Measurements from ENCODE around the gene SMARCB1. TPM values are rescaled to one million over a fixed set of nuclear protein-coding genes. Genes with fewer than 3 reads are reported as not detected.

The SMARCB1 gene
- total RNA-seq, 3 donors from 2014 or later = 34.6 to 60.2 (median 50.1) TPM

DNA sequence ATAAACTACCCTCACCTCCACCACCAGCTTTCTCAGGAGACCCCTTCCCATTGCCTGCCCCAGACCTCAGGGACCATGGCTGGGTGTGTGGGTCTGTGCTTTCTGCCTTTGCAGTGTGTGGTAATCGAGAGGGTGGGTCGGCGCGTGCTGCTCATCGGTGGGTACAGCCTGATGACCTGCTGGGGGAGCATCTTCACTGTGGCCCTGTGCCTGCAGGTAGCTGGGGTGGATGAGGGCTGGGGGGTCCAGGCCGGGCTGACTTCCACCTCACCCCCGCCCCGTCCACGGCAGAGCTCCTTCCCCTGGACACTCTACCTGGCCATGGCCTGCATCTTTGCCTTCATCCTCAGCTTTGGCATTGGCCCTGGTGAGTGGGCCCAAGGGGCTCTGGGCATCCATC is 96.9 kb downstream of the SMARCB1 start:
- intact Hi-C loops (cut with DNase I; ENCODE audit: low total_unique reads) = no loop called here
- no peaks in the 10 kb centered on the region for H3K27me3 ChIP-seq
- DNase-seq (ENCODE audit: low spot score in 2 of 2) = no peak
- no peaks in the 10 kb centered on the region for H3K4me1 ChIP-seq
- H3K4me3 ChIP-seq = no peak overlapping the region
- TF ChIP-seq, protein P1, sequence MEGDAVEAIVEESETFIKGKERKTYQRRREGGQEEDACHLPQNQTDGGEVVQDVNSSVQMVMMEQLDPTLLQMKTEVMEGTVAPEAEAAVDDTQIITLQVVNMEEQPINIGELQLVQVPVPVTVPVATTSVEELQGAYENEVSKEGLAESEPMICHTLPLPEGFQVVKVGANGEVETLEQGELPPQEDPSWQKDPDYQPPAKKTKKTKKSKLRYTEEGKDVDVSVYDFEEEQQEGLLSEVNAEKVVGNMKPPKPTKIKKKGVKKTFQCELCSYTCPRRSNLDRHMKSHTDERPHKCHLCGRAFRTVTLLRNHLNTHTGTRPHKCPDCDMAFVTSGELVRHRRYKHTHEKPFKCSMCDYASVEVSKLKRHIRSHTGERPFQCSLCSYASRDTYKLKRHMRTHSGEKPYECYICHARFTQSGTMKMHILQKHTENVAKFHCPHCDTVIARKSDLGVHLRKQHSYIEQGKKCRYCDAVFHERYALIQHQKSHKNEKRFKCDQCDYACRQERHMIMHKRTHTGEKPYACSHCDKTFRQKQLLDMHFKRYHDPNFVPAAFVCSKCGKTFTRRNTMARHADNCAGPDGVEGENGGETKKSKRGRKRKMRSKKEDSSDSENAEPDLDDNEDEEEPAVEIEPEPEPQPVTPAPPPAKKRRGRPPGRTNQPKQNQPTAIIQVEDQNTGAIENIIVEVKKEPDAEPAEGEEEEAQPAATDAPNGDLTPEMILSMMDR (IDR thresholded peaks at IDR 0.05) = no peak
- no peak for TF ChIP-seq POLR2AphosphoS5 (IDR thresholded peaks at IDR 0.05)
- no peak for TF ChIP-seq POLR2A (IDR thresholded peaks at IDR 0.05)
- H3K9me3 ChIP-seq = no peaks in the 10 kb centered on the region
- no peak overlapping the region for H3K27ac ChIP-seq
- no peaks in the 10 kb centered on the region for H3K36me3 ChIP-seq

DNA sequence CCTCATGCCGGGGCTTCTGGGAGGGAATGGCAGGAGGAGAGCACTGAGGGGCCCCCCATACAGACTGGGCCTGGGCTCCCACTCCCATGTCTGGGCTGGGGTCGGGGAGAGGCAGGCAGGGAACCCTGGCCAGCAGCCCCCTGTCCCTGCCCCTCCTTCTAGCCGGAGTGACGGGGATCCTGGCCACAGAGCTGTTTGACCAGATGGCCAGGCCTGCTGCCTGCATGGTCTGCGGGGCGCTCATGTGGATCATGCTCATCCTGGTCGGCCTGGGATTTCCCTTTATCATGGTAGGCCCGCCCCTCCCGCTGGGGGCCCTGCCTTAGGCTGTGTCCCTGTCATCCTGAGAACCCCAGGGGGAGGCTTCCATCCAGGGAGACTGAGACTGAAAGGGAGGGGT is 97.4 kb downstream of the SMARCB1 start:
- intact Hi-C loops (cut with DNase I; ENCODE audit: low total_unique reads) = no loop called here
- TF ChIP-seq POLR2A (IDR thresholded peaks at IDR 0.05) (no peak), POLR2AphosphoS5 (IDR thresholded peaks at IDR 0.05) (no peak)
- TF ChIP-seq, protein P1 (IDR thresholded peaks at IDR 0.05) = no peak
- Histone ChIP-seq H3K36me3 (no peaks in the 10 kb centered on the region), H3K4me1 (no peaks in the 10 kb centered on the region), H3K27ac (no peak overlapping the region), H3K9me3 (no peaks in the 10 kb centered on the region), H3K4me3 (no peak overlapping the region), H3K27me3 (no peaks in the 10 kb centered on the region)
- no peak for DNase-seq (ENCODE audit: low spot score in 2 of 2)

Other genes with a start within 250 kb of the SMARCB1 start
- gene IGLL1, start 206.7 kb upstream of the SMARCB1 start, total RNA-seq = not detected
- 1 to 10 TPM in 2 of 3 donors, not detected in 1; 1.0 to 1.3 TPM for gene DRICH1, start 154.6 kb upstream of the SMARCB1 start, total RNA-seq
- 1 to 10 TPM in 1 of 3 donors, not detected in 2; 2.0 TPM for gene RGL4, start 96.0 kb upstream of the SMARCB1 start, total RNA-seq
- 1 to 10 TPM; 3.2 to 4.6 (median 4.1) TPM for gene ZNF70, start 35.9 kb upstream of the SMARCB1 start, total RNA-seq
- not detected for gene VPREB3, start 32.5 kb upstream of the SMARCB1 start, total RNA-seq
- not detected for gene C22orf15, start 24.0 kb upstream of the SMARCB1 start, total RNA-seq
- gene CHCHD10, start 19.0 kb upstream of the SMARCB1 start, total RNA-seq = 10 to 100 TPM in 2 of 3 donors, 1 to 10 TPM in 1; 5.6 to 22.8 (median 21.4) TPM
- gene MMP11, start 14.1 kb upstream of the SMARCB1 start, total RNA-seq = 1 to 10 TPM; 1.9 to 6.2 (median 4.8) TPM
- 1 to 10 TPM in 2 of 3 donors, under 1 TPM in 1; 0.48 to 6.6 (median 2.8) TPM for gene DERL3, start 52.0 kb downstream of the SMARCB1 start, total RNA-seq
- 10 to 100 TPM; 10.2 to 17.0 (median 13.1) TPM for gene SLC2A11, start 70.9 kb downstream of the SMARCB1 start, total RNA-seq
- 100 to 1,000 TPM; 191 to 466 (median 261) TPM for gene MIF, start 107.4 kb downstream of the SMARCB1 start, total RNA-seq
- gene GSTT2B, start 174.2 kb downstream of the SMARCB1 start, total RNA-seq = 10 to 100 TPM in 1 of 3 donors, 1 to 10 TPM in 2; 4.3 to 16.1 (median 4.3) TPM
- 1 to 10 TPM in 2 of 3 donors, not detected in 1; 1.0 to 1.3 TPM for gene DDTL, start 179.9 kb downstream of the SMARCB1 start, total RNA-seq
- 100 to 1,000 TPM; 122 to 146 (median 136) TPM for gene DDT, start 187.5 kb downstream of the SMARCB1 start, total RNA-seq
- not detected for gene GSTT2, start 193.2 kb downstream of the SMARCB1 start, total RNA-seq
- not detected for gene GSTT4, start 218.5 kb downstream of the SMARCB1 start, total RNA-seq
- gene CABIN1, start 224.3 kb downstream of the SMARCB1 start, total RNA-seq = 10 to 100 TPM; 24.3 to 56.7 (median 50.8) TPM

Data from breast epithelium (tissue), 4 donors.